DLD1 (cell line): ENCODE data around the gene CNRIP1.
"Not testable (repeated sequence)": the region's sequence is repeated elsewhere in the genome, so short reads cannot be mapped to it uniquely, and the experiment has no call there.

Source experiments
- in situ Hi-C: cut with HindIII; loops from 2 replicates; pipeline ENCODE4 v1.10.0; 2017; ENCODE audit warnings: low sequenced_read_pairs

The CNRIP1 gene

GRCh38 chr2:68341062-68341329, 21.2 kb upstream of the CNRIP1 start:
- in situ Hi-C loops, result no loop called here

GRCh38 chr2:68340226-68341061, 20.7 kb upstream of the CNRIP1 start:
- in situ Hi-C loops, result no loop called here

GRCh38 chr2:68336192-68336591, 16.4 kb upstream of the CNRIP1 start:
- in situ Hi-C loops, result no loop called here

- in situ Hi-C loops, result no loop called here
These were observed 14.2 kb upstream of the CNRIP1 start for GRCh38 chr2:68333931-68334330.

- in situ Hi-C loops, result no loop called here
These were observed 13.3 kb upstream of the CNRIP1 start for GRCh38 chr2:68333009-68333408.

- in situ Hi-C loops, result no loop called here
These were observed 10.9 kb upstream of the CNRIP1 start for GRCh38 chr2:68330691-68331090.

- in situ Hi-C loops, result no loop called here
These were observed 9.2 kb upstream of the CNRIP1 start for GRCh38 chr2:68328901-68329300.

- in situ Hi-C loops, result no loop called here
These were observed 5.3 kb upstream of the CNRIP1 start for GRCh38 chr2:68325056-68325455.

- in situ Hi-C loops, result no loop called here
These were observed 431 bp upstream of the CNRIP1 start for GRCh38 chr2:68320118-68320641.

- in situ Hi-C loops, result no loop called here
These were observed 793 bp downstream of the CNRIP1 start for GRCh38 chr2:68318914-68319397.

GRCh38 chr2:68317971-68318913, 1.5 kb downstream of the CNRIP1 start:
- in situ Hi-C loops, result no loop called here

GRCh38 chr2:68316111-68316510, 3.6 kb downstream of the CNRIP1 start:
- in situ Hi-C loops, result no loop called here

GRCh38 chr2:68311033-68311432, 8.7 kb downstream of the CNRIP1 start:
- in situ Hi-C loops, result no loop called here

- in situ Hi-C loops, result no loop called here
These were observed 10.3 kb downstream of the CNRIP1 start for GRCh38 chr2:68309426-68309825.

- in situ Hi-C loops, result not testable (repeated sequence)
These were observed 15.9 kb downstream of the CNRIP1 start for GRCh38 chr2:68303902-68304272.

GRCh38 chr2:68303033-68303901, 16.5 kb downstream of the CNRIP1 start:
- in situ Hi-C loops, result no loop called here

- in situ Hi-C loops, result no loop called here
These were observed 17.4 kb downstream of the CNRIP1 start for GRCh38 chr2:68302281-68302875.

GRCh38 chr2:68295516-68295915, 24.2 kb downstream of the CNRIP1 start:
- in situ Hi-C loops, result no loop called here

GRCh38 chr2:68294913-68295312, 24.8 kb downstream of the CNRIP1 start:
- in situ Hi-C loops, result loop anchor here (5.0 kb wide), 1 partner anchor 97 kb away; no protein-coding TSS in a partner anchor

GRCh38 chr2:68294187-68294586, 25.6 kb downstream of the CNRIP1 start:
- in situ Hi-C loops, result loop anchor here (5.0 kb wide), 1 partner anchor 98 kb away; no protein-coding TSS in a partner anchor
